GM19397 (cell line): Measurements from ENCODE around the gene FKTN.
"Not testable (repeated sequence)": the region's sequence is repeated elsewhere in the genome, so short reads cannot be mapped to it uniquely, and the experiment has no call there.

Experiments
- ATAC-seq: cut with Tn5 transposase; IDR thresholded peaks from one replicate; pipeline ENCODE4 v1.9.1; 2021; ENCODE audit warnings: mild to moderate bottlenecking, moderate library complexity; ENCODE audit not compliant: unreplicated experiment

Gene FKTN

GRCh38 chr9:105557804-105558610, at the start of gene FKTN:
Gene FKTN, plus strand, starts transcription at chr9:105558131. Its CDS starts 16,902 bp downstream, at chr9:105575033.
- peak; percentile 96 for ATAC-seq

DNA sequence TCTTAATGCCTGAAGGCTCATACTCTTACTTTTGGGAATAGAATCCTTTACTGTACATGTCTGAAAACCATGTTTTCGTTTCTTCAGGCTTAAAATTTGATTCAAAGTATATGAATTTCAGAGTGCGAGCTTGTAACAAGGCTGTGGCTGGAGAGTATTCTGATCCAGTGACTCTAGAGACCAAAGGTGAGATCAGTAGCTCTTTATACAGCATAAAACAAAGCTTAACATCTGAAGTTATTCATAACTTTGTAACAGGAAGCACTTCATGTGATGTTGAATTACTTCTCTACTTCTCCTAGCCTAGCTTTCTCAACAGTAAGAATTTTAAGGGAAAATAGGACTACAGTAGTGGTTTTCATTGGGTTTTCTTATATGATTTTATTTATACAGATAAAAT, 49.4 kb upstream of the FKTN start:
- no peak for ATAC-seq

- ATAC-seq, result peak; percentile 62
Observed at GRCh38 chr9:105510024-105510423, 47.9 kb upstream of the FKTN start.

GRCh38 chr9:105511446-105511845, 46.5 kb upstream of the FKTN start:
- no peak for ATAC-seq

DNA sequence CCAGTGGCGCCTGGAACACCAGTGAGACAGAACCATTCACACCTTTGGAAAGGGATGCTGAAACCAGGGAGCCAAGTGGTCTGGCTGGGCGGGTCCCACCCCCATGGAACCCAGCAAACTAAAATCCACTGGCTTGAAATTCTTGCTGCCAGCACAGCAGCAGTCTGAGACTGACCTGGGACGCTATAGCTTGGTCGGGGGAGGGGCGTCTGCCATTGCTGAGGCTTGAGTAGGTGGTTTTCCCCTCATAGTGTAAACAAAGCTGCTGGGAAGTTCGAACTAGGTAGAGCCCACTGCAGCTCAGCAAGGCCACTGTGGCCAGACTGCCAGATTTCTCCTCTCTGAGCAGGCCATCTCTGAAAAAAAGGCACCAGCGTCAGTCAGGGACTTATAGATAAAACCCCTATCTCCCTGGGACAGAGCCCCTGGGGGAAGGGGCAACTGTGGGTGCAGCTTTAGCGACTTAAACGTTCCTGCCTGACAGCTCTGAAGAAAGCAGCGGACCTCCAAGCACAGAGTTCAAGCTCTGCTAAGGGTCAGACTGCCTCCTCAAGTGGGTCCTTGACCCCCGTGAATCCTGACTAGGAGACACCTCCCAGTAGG, 42.0 kb upstream of the FKTN start:
- ATAC-seq, result no peak

DNA sequence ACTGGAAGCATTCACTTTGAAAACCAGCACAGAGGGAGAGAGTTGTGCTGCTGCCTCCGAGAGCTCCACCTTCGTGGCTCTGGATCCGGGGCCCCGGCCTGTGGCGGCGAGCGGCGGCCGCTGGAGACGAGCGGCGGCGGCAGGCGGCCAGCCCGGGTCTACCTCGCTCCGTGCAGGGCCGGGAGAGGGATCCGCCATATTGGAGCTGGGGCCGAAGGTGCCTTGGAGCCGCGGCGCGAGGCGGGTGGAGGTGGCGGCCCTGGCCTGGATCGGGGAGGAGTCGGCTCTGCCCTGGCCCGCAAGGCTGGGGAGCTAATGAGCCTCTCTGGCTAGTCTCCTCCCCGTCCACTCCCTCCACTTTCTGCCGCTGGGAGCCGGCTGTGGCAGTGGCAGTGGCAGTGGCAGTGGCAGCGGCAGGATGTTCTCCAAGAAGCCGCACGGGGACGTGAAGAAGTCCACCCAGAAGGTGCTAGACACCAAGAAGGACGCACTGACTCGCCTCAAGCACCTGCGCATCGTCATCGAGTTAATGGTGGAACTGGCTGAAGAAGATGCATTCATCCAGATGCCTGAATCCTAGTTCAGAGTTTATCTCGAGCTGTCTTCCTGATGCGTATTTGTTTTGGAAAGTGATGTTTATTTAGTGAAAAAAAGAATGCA, 38.1 kb upstream of the FKTN start:
- peak; percentile 83 for ATAC-seq

DNA sequence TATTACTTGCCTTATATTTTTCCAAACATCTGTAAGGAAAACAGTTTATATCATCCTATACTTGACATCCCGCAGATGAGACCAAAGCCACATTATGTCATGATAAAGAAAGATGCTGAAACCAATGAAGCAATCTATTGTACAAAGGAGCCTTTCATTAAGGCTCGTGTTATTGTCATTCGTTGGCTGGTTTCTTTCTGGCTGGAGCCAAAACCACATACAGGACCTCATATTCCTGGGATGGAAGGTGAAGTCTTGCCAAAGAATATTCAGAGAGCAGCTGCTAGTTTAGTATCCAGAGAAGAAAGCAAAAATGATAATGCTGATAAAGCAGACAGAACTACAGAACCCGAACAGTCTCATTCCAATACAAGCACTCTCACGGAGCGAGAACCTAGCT, 36.9 kb upstream of the FKTN start:
- not testable (repeated sequence) for ATAC-seq

- ATAC-seq, result not testable (repeated sequence)
Observed at GRCh38 chr9:105522618-105523385, 35.1 kb upstream of the FKTN start.

- no peak for ATAC-seq
Observed at GRCh38 chr9:105531530-105531929, 26.4 kb upstream of the FKTN start.

DNA sequence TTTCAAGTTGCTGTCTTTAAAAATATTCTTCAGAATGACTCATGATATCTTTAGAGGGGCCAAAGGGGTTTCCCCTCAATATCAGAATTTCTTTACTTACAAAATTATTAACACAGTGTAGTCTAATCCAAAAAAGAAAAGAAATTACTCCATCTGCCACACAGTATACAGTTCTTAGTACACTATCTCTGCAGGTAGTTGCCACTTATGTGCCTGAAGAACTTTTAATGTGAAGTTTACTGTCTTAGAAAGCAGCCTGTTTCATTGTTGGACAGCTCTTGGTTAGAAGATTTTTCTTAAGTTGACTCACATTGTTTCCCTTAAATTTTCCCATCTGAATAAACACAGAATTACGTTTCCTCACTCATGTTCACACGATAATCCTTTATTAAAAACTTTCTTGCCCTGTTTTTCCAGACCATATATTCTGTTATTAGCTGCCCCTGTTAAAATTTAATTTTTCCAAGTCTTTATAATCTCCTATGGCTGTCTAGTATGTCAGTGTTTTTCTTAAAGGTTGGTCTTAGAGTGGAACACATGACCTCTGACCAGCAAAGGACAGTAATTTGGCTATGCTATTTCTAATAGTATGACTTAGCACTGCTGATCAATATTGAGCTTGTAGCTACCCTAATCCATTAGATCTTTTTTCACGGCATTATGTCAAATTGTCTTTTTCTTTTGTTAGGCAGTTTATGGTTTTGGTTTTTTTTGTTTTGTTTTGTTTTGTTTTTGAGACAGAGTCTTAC, 21.8 kb upstream of the FKTN start:
- peak; percentile 65 for ATAC-seq

DNA sequence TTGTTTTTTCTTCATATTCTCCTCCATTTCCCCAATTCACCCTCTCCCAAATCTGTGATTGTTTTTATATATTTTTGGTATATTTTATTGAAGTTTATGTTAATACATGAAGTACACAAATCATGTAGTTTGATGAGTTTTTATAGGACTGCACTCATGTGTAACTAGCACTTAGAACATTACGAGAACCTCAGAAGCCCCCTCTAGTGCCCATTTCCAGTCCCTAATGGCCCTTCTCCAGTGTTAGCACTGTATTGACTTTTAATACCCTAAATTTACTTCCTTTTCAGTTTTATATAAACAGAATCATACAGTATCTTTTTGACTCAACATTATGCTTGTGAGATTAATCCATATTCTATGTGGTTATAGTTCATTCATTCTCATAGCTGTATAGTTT, 18.5 kb upstream of the FKTN start:
- ATAC-seq, result no peak

DNA sequence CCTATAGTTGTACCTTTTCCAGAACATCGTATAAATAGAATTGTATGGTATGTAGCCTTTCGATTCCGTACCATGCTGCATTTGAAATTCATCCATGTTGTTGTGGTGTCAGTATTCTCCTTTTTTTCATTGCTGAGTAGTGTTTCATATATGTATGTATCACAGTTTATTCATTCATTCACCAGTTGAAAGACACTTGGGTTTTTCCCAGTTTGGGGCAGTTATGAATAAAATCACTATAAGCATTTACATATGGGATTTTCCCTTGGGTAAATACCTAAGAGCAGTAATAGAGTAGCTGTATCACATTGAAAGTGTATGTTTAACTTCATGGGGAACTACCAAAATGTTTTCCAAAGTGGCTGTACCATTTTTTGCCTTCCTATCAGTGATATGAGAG, 16.1 kb upstream of the FKTN start:
- ATAC-seq, result peak; percentile 87

DNA sequence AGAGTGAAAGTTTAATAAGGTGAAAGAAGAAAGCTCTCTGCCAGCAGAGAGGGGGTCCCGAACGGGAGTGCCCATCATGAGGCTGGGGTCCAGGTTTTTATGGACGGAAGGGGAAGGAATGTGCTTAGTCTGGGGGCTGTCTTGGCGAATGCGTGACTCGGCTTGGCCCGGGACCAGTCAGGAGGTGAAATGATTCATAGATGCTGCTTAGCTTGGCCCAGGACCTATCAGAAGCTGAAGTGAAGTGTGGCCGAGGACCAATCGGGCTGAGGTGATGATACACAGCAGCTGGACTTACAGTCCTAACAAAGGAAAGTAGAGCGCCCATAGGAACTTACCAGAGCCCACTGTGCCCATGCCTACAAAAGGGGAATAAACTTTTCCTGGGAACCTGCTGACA, 3.9 kb upstream of the FKTN start:
- ATAC-seq, result no peak

DNA sequence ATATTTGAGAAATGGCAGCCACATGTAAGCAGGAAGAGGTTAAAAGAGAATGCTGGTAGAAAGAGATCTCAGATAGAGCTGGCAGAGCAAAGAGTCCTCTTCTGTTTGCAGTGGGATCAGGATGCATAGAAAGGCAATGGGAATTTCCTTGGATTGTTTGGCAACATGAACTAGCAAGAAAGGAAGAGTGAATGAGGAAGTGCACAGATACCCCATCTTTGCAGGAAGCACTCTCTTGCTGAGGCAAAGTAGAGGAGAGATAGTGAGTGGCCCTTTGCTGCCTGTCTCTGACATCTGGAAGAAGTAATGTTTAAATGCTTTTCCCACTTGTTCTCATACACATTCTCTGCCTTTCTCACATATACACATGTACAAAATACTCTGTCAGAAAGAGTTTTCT, 14.5 kb downstream of the FKTN start:
- ATAC-seq, result no peak

DNA sequence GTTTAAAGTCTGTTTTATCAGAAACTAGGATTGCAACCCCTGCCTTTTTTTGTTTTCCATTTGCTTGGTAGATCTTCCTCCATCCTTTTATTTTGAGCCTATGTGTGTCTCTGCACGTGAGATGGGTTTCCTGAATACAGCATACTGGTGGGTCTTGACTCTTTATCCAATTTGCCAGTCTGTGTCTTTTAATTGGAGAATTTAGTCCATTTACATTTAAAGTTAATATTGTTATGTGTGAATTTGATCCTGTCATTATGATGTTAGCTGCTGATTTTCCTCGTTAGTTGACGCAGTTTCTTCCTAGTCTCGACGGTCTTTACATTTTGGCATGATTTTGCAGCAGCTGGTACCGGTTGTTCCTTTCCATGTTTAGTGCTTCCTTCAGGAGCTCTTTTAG, 22.0 kb downstream of the FKTN start:
- ATAC-seq, result not testable (repeated sequence)

GRCh38 chr9:105581550-105581949, 23.6 kb downstream of the FKTN start:
- not testable (repeated sequence) for ATAC-seq

- no peak for ATAC-seq
Observed at GRCh38 chr9:105593145-105593544, 35.2 kb downstream of the FKTN start.

GRCh38 chr9:105608721-105609598, 51.0 kb downstream of the FKTN start:
- ATAC-seq, result peak; percentile 63

GRCh38 chr9:105621001-105621400, 63.1 kb downstream of the FKTN start:
- no peak for ATAC-seq

DNA sequence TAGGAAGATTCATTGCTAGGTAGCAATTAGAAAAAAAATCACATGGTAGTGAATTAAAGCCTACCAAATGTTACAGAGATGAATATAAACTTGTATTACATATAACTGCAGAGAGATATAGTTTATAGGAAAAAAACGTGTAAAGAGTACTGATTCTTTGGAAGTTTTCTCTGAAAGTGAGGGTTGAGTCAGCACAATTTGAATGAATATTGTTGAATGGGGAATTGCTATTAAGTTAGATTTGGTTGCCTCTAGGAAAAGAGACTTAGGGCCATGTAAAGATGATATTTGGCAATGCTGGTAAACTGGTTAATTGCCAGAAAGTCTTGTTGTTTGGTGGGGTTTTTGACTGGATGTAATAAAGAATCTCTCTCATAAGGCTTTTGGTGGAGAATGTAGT, 67.2 kb downstream of the FKTN start:
- no peak for ATAC-seq
